Sciatic nerve (tissue), 2 donors: Measurements from ENCODE around the gene ADAMTS4. TPM values are rescaled to one million over a fixed set of nuclear protein-coding genes. Genes with fewer than 3 reads are reported as not detected.
A peak's percentile ranks its signal among the peaks of the same experiment; 100 is the strongest.

Experiments
- ATAC-seq: fragments of 200-7000 bp; cut with Tn5 transposase; one replicate; pipeline ENCODE4 v1.9.1; 2020; ENCODE audit warnings: mild to moderate bottlenecking, moderate library complexity
- DNase-seq: peaks from one replicate; pipeline ENCODE4 v3.0.0-alpha.2; 2020; ENCODE audit warnings: low spot score
- intact Hi-C: fragments of 100-400 bp; cut with DNase I; formaldehyde crosslinking; loops from one replicate; pipeline ENCODE4 v1.14.2; 2022
- total RNA-seq: library from RNA; stranded (reverse); fragmentation: NEBNext Ultra II Directional; extraction: Animal tissue kit (Norgen Biotek cat#: 25700); gene quantifications from one replicate; pipeline ENCODE4 v1.2.1, GENCODE V29; 2021
- donor health status: DM: no; HTN: no; CAD: no.
- donor health status: DM: no; HTN: no; CAD: no.

Gene ADAMTS4
- total RNA-seq, 1 donor from 2014 or later, result 75.9 TPM

- DNase-seq, result no peak
- intact Hi-C loops, result no loop called here
- no peak for ATAC-seq
These were observed 35.1 kb downstream of the ADAMTS4 start for GRCh38 chr1:161163793-161164192.

- no peak for DNase-seq
- intact Hi-C loops, result no loop called here
These were observed 36.0 kb downstream of the ADAMTS4 start for GRCh38 chr1:161162806-161163205.

GRCh38 chr1:161162052-161162451, 36.8 kb downstream of the ADAMTS4 start:
- intact Hi-C loops, result no loop called here
- DNase-seq (no peak), ATAC-seq (no peak)

More at GRCh38 chr1:161162806-161163205, 36.0 kb downstream of the ADAMTS4 start:
- ATAC-seq, result no peak

- DNase-seq (no peak), ATAC-seq (no peak)
- intact Hi-C loops, result no loop called here
These were observed 37.2 kb downstream of the ADAMTS4 start for GRCh38 chr1:161161652-161162051.

DNA sequence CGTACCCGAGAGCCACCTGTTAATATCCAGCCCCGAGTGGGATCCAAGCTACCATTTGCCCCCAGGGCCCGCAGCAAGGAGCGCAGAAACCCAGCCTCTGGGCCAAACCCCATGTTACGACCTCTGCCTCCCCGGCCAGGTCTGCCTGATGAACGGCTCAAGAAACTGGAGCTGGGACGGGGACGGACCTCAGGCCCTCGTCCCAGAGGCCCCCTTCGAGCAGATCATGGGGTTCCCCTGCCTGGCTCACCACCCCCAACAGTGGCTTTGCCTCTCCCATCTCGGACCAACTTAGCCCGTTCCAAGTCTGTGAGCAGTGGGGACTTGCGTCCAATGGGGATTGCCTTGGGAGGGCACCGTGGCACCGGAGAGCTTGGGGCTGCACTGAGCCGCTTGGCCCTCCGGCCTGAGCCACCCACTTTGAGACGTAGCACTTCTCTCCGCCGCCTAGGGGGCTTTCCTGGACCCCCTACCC, 38.1 kb downstream of the ADAMTS4 start:
- ATAC-seq (no peak), DNase-seq (no peak)
- intact Hi-C loops, result no loop called here

- no peak for DNase-seq
- no peak for ATAC-seq
- intact Hi-C loops, result no loop called here
These were observed 39.0 kb downstream of the ADAMTS4 start for GRCh38 chr1:161159913-161160243.

GRCh38 chr1:161159087-161159912, 39.6 kb downstream of the ADAMTS4 start, which contains the start of gene USP21:
TSS of gene USP21 (plus strand) at chr1:161159500. CDS start at chr1:161160641, 1,141 bp downstream.
- intact Hi-C loops, result no loop called here
- peak; percentile 97 for ATAC-seq
- DNase-seq, result peak; percentile 96

DNA sequence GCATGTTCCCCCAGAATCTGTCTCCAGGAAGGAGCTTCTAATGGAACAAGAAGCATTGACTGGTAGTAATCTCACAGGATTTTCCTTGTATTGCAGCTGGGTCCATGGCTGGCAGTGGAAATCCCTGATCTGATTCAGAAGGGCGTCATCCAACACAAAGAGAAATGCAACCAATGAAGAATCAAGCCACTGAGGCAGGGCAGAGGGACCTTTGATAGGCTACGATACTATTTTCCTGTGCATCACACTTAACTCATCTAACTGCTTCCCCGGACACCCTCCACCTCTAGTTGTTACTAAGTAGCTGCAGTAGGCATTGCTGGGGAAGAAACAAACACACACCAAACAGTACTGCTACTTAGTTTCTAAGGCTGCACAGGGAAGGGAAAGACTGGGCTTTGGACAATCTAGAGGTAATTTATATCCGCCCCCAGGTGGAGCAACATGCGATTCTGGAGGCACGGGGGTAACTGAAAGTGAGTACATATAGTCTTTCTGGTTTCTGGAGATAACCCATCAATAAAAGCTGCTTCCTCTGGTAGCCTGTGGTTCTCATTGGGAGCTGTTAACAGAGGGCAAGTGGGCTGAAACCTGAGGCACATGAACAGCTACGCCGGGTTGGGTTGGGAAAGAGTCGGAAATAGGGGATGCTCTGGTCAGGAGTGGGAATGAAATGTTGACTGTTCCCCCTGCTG, 40.4 kb downstream of the ADAMTS4 start:
- ATAC-seq, result no peak
- no peak for DNase-seq
- intact Hi-C loops, result no loop called here

DNA sequence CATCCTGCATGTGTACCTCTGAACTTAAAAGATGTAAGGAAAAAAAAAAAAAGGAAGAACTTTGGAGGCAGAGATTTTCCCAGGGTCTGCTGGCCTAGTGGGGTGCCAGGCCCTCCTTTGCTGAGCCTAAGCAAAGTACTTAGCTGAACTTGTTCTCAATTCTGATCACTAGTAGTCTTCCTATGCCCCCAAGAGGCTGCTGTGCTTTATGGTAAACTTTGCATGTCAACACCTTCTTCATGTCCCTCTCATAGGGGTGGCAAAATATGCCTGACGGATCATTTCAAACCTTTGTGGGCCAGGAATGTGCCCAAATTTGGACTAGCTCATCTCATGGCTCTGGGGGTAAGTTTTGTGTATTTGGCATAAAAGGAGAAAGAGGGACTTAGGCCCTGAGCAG, 41.0 kb downstream of the ADAMTS4 start:
- no peak for DNase-seq
- no peak for ATAC-seq
- intact Hi-C loops, result no loop called here

DNA sequence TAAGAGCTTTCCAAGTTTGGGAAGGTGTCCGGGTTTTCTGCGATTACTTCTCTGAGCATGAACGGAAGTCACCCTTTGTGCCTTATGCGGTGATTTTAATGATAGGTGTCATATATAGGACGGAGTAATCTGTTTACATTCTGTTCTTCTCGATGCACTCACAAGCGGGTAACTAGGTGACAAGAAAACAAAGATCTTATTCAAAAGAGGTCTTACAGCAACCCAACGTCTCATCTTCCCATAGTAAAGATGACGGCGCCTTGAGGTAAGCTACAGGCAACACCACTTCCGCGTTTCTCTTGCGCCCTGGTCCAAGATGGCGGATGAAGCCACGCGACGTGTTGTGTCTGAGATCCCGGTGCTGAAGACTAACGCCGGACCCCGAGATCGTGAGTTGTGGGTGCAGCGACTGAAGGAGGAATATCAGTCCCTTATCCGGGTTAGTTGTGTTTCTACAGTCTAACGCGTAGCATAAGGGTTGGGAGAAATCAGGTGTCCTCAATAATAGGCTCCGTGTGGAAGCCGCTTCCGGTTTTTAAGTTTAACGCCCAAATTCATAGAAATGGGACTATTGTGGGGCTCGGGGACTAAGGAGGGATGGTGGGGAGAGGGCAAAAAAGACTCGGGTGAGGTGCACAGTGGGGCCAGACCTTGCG, 45.0 kb downstream of the ADAMTS4 start, which contains the start of gene UFC1:
Gene UFC1, plus strand, starts transcription at position 297 of the 656 bp plus-strand sequence. Its CDS starts 20 bp downstream, at position 317.
- peak; percentile 87 for DNase-seq
- intact Hi-C loops, result no loop called here
- ATAC-seq, result peak; percentile 96

GRCh38 chr1:161153176-161153575, 45.7 kb downstream of the ADAMTS4 start:
- no peak for ATAC-seq
- intact Hi-C loops, result no loop called here
- DNase-seq, result no peak

- intact Hi-C loops, result no loop called here
- DNase-seq (no peak), ATAC-seq (no peak)
These were observed 53.0 kb downstream of the ADAMTS4 start for GRCh38 chr1:161145832-161146231.

GRCh38 chr1:161140755-161141400, 58.0 kb downstream of the ADAMTS4 start:
- ATAC-seq (no peak), DNase-seq (no peak)
- intact Hi-C loops, result no loop called here

DNA sequence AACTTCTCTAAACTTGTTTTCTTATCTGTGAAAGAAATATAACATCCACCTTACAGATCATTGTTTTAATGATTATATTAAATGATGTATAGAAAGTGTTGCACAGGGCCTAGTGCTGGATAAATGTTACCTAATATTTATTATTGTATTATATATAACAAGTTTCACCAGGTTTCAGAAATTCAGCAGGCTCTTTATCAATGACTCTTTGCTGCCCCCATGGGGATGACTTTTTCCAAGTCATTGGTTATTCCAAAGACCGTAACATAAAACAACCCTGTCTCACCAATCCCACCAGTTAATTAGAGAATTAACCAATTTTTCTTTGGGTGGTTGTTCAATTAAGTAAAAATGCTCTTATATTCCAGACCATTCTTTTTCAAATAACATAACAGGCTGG, 59.1 kb downstream of the ADAMTS4 start:
- DNase-seq (no peak), ATAC-seq (no peak)
- intact Hi-C loops, result no loop called here

GRCh38 chr1:161138431-161138830, 60.4 kb downstream of the ADAMTS4 start:
- DNase-seq (no peak), ATAC-seq (no peak)
- intact Hi-C loops, result no loop called here

GRCh38 chr1:161137881-161138280, 61.0 kb downstream of the ADAMTS4 start:
- ATAC-seq (no peak), DNase-seq (no peak)
- intact Hi-C loops, result no loop called here
